Stimulated activated naive CD8-positive, alpha-beta T cell treated with anti-CD3 and anti-CD28 coated beads, Interleukin-15, amount 100 ng/mL, for 72 hours (primary cell): ENCODE results near the gene CEP164.
A peak's percentile ranks its signal among the peaks of the same experiment; 100 is the strongest.

Experiments used
- ATAC-seq: fragments of 150-1000 bp; cut with Tn5 transposase; 2 replicates; pipeline ENCODE4 v1.10.0; 2021; ENCODE audit warnings: mild to moderate bottlenecking, moderate library complexity
- DNase-seq, 2 donors: peaks; one replicate each; pipeline ENCODE4 v3.0.0; 2021 to 2022
- H3K27ac Mint-ChIP-seq, 2 donors: one replicate each; pipeline ENCODE4 v1.8.0; 2022; ENCODE audit warnings: mild to moderate bottlenecking in 2 of 2, mixed read lengths in 2 of 2, moderate library complexity in 2 of 2
- H3K27me3 Mint-ChIP-seq: one replicate; pipeline ENCODE4 v1.8.0; 2022; ENCODE audit warnings: mixed read lengths
- H3K4me1 Mint-ChIP-seq: one replicate; pipeline ENCODE4 v1.8.0; 2022; ENCODE audit warnings: mild to moderate bottlenecking, mixed read lengths
- H3K4me3 Mint-ChIP-seq, 2 donors: one replicate each; pipeline ENCODE4 v1.8.0; 2022; ENCODE audit warnings: mild to moderate bottlenecking in 2 of 2, mixed read lengths in 2 of 2, moderate library complexity in 1 of 2
- H3K9me3 Mint-ChIP-seq, 2 donors: one replicate each; pipeline ENCODE4 v1.8.0; 2022; ENCODE audit warnings: mixed read lengths in 2 of 2

Gene CEP164

GRCh38 chr11:117427356-117427874 is 99.8 kb downstream of the CEP164 start:
- Mint-ChIP-seq H3K4me3 (no peak overlapping the region), H3K27ac (no peak overlapping the region), H3K27me3 (peaks cover 8% of the 10 kb centered on the region), H3K9me3 (no peaks in the 10 kb centered on the region), H3K4me1 (peaks cover 4% of the 10 kb centered on the region)
- ATAC-seq (no peak), DNase-seq (no peak)

GRCh38 chr11:117428186-117428855 is 100.7 kb downstream of the CEP164 start:
- peaks cover 8% of the 10 kb centered on the region for H3K27me3 Mint-ChIP-seq
- ATAC-seq = peak; percentile 51
- no peak overlapping the region for H3K4me3 Mint-ChIP-seq
- no peaks in the 10 kb centered on the region for H3K9me3 Mint-ChIP-seq
- peaks cover 4% of the 10 kb centered on the region for H3K4me1 Mint-ChIP-seq
- no peak for DNase-seq
- H3K27ac Mint-ChIP-seq = no peak overlapping the region

DNA sequence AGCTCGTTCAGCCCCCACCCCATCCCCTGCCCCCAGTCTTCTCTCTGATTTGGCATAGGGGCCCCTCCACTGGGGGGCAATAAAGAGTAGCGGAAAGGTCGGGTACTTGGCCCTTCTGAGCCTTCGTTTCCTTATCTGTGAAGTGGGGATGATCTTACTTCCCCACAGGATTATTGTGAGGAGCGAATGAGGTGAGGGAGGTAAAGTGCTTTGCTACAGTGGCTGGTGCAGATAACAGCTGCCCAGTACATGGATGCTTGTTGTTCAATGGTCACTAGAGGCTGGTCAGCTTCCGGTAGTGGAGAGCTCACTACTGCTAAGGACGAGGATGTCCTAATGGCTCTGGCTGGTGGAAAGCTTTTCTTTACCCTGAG is 101.2 kb downstream of the CEP164 start:
- peak; percentile 8 for ATAC-seq
- H3K27ac Mint-ChIP-seq = no peak overlapping the region
- no peak overlapping the region for H3K4me3 Mint-ChIP-seq
- no peak for DNase-seq
- H3K9me3 Mint-ChIP-seq = no peaks in the 10 kb centered on the region
- H3K27me3 Mint-ChIP-seq = peaks cover 8% of the 10 kb centered on the region
- H3K4me1 Mint-ChIP-seq = peaks cover 4% of the 10 kb centered on the region

DNA sequence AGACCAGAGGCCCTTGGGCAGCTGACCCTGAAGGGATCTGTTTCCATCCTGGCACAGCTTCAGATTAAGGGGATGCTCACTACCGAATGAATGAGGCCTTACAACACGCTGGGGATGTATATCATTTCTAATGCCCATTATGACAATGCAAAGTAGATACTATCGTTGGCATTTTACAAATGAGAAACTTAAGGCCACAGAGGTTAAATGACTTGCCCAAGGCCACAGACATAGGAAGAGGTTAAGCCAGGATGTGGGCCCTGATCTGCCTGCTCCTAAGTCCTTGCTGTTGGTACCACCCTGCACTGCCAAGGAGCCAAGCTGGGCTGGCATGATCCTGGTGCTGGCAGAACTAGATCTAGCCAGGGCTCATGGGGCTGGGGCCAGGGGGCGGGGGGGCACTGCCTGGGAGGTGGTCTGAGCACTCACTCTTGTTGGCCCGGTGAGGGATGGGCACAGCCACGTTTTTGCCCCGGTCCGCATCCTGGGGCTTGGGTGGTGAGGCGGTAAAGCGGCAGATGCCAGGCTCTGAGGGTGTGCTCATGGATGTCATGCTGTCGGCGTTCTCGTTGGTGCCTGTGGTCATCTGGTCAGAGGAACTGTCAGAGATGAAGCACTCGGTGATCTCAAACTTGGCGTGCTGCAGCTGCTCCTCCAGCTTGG is 102.8 kb downstream of the CEP164 start:
- DNase-seq (no peak), ATAC-seq (no peak)
- Mint-ChIP-seq H3K9me3 (no peaks in the 10 kb centered on the region), H3K27me3 (peaks cover 8% of the 10 kb centered on the region), H3K4me3 (no peak overlapping the region), H3K4me1 (peaks cover 4% of the 10 kb centered on the region), H3K27ac (no peak overlapping the region)

DNA sequence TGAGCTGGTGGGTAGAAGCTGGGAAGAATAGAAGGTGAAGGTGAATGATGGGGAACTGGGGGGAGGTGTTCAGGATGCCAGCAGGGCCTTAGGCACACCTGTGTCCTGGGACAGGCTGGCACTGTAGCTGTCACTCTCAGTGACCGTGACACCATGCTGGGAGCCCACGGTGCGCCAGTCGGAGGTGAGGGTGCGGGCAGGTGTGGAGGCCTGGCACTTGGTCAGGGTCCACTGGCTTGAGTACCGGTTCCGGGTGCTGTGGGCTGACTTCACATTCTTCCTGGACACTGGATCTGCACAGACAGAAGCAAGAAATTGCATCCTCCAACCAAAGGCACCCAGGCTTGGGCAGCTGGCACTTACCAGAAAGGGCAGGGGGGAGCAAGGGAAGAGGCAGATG is 103.8 kb downstream of the CEP164 start:
- H3K27me3 Mint-ChIP-seq = peaks cover 8% of the 10 kb centered on the region
- H3K9me3 Mint-ChIP-seq = no peaks in the 10 kb centered on the region
- ATAC-seq (no peak), DNase-seq (no peak)
- no peaks in the 10 kb centered on the region for H3K4me1 Mint-ChIP-seq
- no peak overlapping the region for H3K4me3 Mint-ChIP-seq
- H3K27ac Mint-ChIP-seq = no peak overlapping the region

DNA sequence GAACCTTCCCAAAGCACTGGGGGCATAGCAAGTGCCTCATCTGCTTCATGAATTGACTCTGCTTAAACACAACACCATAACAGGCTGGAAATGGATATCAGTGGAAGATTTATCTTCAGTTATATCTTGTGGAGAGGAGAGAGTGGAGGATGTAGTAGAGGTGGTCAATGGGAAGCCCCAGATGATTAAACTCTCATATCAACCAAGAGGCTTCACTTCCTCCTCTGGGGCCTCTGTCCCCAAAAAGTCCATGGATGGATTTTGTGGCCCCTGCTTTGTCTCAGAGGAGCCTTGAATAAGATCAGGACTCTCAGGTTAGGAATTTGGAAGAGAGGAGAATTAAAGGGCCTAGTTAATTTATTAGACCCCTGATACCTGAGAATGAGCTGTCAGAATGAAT is 106.1 kb downstream of the CEP164 start:
- no peak for DNase-seq
- Mint-ChIP-seq H3K9me3 (no peaks in the 10 kb centered on the region), H3K27ac (no peak overlapping the region), H3K27me3 (no peaks in the 10 kb centered on the region), H3K4me1 (no peaks in the 10 kb centered on the region), H3K4me3 (no peak overlapping the region)
- no peak for ATAC-seq

DNA sequence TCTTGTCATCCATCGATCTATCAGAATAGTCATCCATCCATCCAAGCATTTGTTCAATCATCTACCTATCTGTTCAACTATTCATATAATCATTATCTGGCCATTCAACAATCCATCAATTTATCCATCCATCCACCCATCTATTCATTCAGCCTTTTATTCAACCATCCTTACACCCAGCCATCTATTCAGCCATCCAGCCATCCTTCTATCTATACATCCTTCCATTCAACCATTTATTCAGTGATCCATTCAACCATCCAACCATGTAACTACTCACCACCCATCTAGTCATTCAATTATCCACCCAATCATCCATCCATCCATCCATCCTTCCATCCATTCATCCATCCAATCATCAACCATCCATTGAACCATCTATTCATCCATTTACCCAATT is 106.8 kb downstream of the CEP164 start:
- Mint-ChIP-seq H3K4me3 (no peak overlapping the region), H3K9me3 (no peaks in the 10 kb centered on the region), H3K4me1 (no peaks in the 10 kb centered on the region), H3K27ac (no peak overlapping the region), H3K27me3 (no peaks in the 10 kb centered on the region)
- no peak for DNase-seq
- no peak for ATAC-seq

DNA sequence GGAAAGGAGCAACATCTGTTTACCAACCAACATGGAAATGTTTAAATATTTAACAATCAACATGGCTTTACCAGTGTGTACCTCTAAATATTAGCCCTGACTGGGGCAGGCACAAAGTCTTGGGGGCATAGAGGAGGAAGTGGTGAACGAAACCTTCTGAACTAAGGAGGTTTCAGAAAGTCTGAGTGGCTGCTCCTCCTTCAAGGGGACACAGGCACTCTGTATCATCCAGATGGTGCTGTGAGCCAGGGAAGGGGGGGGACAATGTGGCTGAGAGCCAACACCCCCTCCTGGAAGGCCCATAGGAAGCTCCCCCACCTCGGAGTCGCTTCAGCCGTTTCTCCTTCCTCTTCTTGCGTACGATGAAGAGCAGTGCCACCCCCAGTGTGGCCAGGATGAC is 107.7 kb downstream of the CEP164 start:
- ATAC-seq (no peak), DNase-seq (no peak)
- H3K4me1 Mint-ChIP-seq = no peaks in the 10 kb centered on the region
- H3K27me3 Mint-ChIP-seq = peaks cover 8% of the 10 kb centered on the region
- H3K27ac Mint-ChIP-seq = no peak overlapping the region
- H3K9me3 Mint-ChIP-seq = no peaks in the 10 kb centered on the region
- H3K4me3 Mint-ChIP-seq = no peak overlapping the region

GRCh38 chr11:117437041-117437790 is 109.6 kb downstream of the CEP164 start:
- no peak overlapping the region for H3K27ac Mint-ChIP-seq
- peaks cover 20% of the 10 kb centered on the region for H3K27me3 Mint-ChIP-seq
- ATAC-seq = no peak
- no peaks in the 10 kb centered on the region for H3K9me3 Mint-ChIP-seq
- H3K4me1 Mint-ChIP-seq = no peaks in the 10 kb centered on the region
- H3K4me3 Mint-ChIP-seq = no peak overlapping the region
- no peak for DNase-seq

GRCh38 chr11:117437791-117438130 is 110.1 kb downstream of the CEP164 start:
- DNase-seq (no peak), ATAC-seq (peak; percentile 33)
- peaks cover 26% of the 10 kb centered on the region for H3K27me3 Mint-ChIP-seq
- H3K4me1 Mint-ChIP-seq = no peaks in the 10 kb centered on the region
- H3K4me3 Mint-ChIP-seq = no peak overlapping the region
- no peak overlapping the region for H3K27ac Mint-ChIP-seq
- H3K9me3 Mint-ChIP-seq = no peaks in the 10 kb centered on the region

DNA sequence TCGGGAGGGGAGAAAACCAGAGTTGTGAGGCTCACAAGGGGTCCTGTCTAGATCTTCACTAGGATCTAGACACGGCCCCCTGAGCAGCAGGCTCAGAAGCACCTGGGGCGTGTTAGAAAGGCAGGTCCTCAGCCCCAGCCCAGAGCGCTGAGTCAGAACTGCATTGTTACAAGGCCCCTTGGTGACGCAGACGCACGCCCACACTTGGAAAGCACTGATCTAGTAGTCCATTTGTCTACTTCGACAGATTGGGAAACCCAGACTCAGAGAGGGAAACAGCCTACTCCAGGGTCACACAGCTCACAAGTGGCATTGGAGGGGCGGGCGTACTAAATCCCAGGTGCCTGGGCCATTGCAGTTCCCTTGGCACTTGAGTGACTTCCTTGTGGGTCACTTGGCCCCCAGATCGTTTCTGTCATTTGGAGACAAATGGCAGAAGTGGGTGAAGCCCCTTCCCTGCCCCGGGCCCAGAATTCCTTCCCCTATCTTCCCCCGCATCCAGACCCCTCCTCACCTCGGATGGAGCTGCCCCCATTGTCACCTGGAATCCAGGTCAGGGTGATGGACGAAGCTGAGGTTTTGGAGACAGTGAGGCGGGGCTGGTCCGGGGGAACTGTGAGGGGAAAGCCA is 110.8 kb downstream of the CEP164 start:
- H3K27me3 Mint-ChIP-seq = peaks cover 33% of the 10 kb centered on the region
- no peak overlapping the region for H3K27ac Mint-ChIP-seq
- ATAC-seq (no peak), DNase-seq (no peak)
- H3K4me1 Mint-ChIP-seq = no peaks in the 10 kb centered on the region
- H3K4me3 Mint-ChIP-seq = no peak overlapping the region
- no peaks in the 10 kb centered on the region for H3K9me3 Mint-ChIP-seq

GRCh38 chr11:117439256-117439655 is 111.6 kb downstream of the CEP164 start:
- peaks cover 41% of the 10 kb centered on the region for H3K27me3 Mint-ChIP-seq
- DNase-seq (no peak), ATAC-seq (no peak)
- no peaks in the 10 kb centered on the region for H3K4me1 Mint-ChIP-seq
- no peaks in the 10 kb centered on the region for H3K9me3 Mint-ChIP-seq
- H3K4me3 Mint-ChIP-seq = no peak overlapping the region
- no peak overlapping the region for H3K27ac Mint-ChIP-seq

GRCh38 chr11:117440258-117440657 is 112.6 kb downstream of the CEP164 start:
- H3K27ac Mint-ChIP-seq = no peak overlapping the region
- peaks cover 49% of the 10 kb centered on the region for H3K27me3 Mint-ChIP-seq
- no peaks in the 10 kb centered on the region for H3K9me3 Mint-ChIP-seq
- no peak for ATAC-seq
- H3K4me3 Mint-ChIP-seq = no peak overlapping the region
- no peaks in the 10 kb centered on the region for H3K4me1 Mint-ChIP-seq
- no peak for DNase-seq

DNA sequence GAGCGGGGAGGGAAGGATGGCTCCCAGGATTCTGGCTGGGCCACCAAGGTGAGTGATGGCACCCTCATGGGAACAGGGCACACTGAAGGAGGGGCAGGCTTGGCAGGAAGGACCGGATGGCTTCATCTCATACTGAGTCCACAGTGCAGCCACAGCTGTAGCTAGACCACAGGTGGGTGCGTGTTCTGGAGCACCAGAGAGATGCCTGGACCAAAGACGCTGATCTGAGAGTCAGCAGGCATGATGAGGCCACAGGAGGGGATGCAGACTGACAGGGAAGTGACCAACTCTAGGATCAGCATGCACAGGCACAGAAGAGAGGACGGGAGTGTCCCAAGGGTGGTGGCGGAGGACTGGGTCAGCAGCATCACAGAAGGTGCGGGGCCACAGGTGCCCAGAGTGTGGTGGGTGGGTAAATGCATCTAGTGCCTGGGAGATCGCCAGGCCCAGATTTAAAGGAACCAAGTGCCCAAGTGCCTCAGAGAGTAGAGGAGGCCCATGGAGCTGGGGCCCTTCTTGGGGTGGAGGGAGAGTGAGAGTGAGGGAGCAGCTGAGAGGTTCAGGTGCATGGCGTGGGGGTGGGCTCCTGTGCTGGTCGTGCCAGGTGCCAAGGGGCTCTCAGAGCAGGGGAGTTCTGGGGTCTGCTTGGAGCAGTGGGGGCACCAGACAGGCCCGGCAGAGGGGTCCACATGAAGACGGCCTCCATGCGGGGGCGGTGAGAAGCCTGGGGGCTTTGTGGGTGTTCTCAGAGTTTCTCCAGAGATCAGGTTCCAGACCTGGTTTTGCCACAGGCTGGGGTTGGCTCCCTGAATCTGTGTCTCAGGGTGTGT is 113.7 kb downstream of the CEP164 start:
- ATAC-seq = no peak
- Mint-ChIP-seq H3K4me3 (no peak overlapping the region), H3K27ac (no peak overlapping the region), H3K27me3 (peaks cover 49% of the 10 kb centered on the region), H3K9me3 (no peaks in the 10 kb centered on the region), H3K4me1 (no peaks in the 10 kb centered on the region)
- no peak for DNase-seq
